DMS79 (cell line): ENCODE data around the gene MTHFR.

Experiments
- DNase-seq: peaks from one replicate; lab custom pipeline; 2025; lab: John Stamatoyannopoulos, UW

Gene MTHFR

GRCh38 chr1:11780380-11781147 lies 25.2 kb downstream of the MTHFR start:
- DNase-seq: no peak

GRCh38 chr1:11779715-11780379 lies 25.9 kb downstream of the MTHFR start:
- DNase-seq: no peak

DNA sequence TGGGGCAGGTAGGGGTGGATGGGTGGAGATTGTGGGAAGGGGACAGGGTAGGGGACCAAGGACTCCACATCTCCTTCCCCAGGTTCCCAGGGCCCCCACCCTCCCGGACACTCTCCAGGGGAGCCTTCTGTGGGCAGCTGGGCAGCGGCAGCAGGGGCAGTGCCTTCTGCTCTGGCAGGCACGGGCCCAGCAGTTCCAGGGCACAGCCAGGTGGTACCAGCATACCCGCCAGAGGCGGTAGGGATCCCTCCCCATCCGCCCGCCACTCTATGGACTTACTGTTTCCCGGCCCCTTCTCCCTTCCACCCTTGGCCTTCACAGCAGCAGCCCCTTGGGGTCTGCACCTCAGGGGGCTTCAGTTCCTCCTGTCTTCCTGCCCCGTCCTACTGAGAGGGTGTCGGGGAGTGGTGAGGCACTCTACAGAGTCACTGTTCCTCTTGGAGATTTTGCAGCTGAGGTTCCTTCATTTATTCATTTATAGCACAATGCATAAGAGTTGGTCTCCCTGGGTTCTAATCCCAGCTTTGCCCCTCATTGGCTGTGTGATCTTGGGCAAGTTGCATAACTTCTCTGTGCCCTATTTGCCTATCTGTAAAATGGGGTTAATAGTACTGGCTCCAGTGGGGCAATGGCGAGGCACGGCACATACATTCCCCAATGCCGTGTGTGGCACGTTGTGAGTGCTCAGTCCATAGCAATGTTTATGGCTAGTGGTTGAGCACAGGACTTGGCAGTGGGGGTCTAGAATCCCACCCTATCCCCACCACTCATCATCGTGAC lies 26.7 kb downstream of the MTHFR start:
- no peak for DNase-seq

- DNase-seq: no peak
These were observed 27.4 kb downstream of the MTHFR start for GRCh38 chr1:11778336-11778735.

DNA sequence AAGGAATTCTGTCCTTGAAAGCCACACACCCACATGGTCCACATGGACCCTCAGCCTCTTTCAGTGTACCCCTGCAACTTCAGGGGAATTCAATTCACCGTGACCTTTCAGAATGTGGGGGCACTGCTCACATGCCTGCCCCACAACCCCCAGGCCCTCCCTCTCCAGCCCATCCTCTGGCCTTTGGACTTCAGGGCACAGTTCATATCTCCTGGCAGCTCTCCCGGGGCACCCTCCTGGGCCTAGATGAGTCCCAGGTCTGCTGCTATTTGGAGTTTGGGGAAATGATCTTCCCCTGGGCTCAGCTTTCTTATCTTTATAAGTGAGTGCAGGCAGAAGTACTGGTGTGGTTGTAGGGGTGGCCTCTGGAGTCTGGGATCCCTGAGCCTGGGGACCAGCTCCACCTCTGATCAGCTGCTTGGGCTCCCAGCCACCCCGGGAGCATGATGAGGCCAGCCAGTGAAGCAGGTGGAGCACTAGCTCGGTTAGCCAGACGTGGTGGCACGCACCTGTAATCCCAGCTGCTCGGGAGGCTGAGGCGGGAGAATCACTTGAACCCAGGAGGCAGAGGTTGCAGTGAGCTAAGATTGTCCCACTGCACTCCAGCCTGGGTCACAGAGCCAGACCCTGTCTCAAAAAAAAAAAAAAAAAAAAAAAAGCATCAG lies 28.0 kb downstream of the MTHFR start:
- DNase-seq: no peak

DNA sequence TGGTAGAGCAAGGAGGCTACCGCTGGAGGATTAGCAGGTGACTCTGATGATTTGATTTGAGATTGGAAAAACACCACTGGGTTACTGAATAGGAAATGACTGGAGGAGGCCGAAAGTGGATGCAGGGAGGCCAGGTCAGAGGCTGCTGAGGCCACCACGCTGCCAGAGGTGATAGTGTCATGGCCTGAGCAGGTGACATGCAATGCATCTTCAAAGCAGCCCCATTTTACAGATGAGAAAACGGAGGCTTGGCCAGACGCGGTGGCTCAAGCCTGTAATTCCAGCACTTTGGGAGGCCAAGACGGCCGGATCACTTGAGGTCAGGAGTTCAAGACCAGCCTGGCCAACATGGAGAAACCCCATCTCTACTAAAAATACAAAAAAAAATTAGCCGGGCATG lies 31.0 kb downstream of the MTHFR start:
- no peak for DNase-seq

GRCh38 chr1:11772458-11772857 lies 33.3 kb downstream of the MTHFR start:
- DNase-seq: no peak

GRCh38 chr1:11771481-11772043 lies 34.2 kb downstream of the MTHFR start:
- DNase-seq: no peak

GRCh38 chr1:11770011-11770410 lies 35.8 kb downstream of the MTHFR start:
- DNase-seq: no peak

GRCh38 chr1:11769274-11769673 lies 36.5 kb downstream of the MTHFR start:
- DNase-seq: no peak

DNA sequence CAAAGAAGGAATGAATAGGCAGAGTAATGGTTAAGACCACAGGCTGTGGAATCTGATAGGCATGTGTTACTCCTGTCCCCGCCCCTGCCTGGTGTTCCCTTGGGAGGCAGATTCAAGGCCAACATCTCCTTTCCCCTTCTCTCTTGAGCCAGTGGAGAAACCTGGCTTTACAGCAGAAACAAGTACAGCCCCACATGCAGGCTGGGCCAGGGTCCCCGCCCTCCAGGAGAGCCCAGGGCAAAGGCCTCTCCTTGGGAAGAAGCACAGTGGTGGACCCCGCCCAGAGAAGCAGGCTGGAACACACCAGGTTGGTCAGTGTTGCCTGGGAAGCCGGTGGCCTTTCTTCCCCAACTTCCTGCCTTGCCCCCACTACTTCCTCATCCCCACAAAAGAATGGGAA lies 36.9 kb downstream of the MTHFR start:
- DNase-seq: no peak

GRCh38 chr1:11767922-11768704 lies 37.7 kb downstream of the MTHFR start:
- DNase-seq: no peak

DNA sequence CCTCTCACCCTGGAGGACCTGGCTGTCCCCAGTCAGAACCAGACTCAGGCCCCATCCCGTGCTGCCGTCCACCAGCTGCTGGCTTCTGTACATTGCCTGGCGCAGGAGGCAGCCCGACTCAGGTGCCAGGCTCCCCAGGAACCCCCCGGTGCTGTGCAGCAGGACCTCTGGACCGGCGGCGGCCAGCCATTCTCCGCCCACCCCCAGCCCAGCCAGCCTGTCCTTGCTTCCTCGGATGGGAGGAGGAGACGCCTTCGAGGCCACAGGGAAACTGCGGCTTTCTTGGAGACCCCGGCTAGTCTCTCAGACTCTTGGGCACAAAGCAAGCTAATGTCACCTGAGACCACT lies 39.4 kb downstream of the MTHFR start:
- no peak for DNase-seq

DNA sequence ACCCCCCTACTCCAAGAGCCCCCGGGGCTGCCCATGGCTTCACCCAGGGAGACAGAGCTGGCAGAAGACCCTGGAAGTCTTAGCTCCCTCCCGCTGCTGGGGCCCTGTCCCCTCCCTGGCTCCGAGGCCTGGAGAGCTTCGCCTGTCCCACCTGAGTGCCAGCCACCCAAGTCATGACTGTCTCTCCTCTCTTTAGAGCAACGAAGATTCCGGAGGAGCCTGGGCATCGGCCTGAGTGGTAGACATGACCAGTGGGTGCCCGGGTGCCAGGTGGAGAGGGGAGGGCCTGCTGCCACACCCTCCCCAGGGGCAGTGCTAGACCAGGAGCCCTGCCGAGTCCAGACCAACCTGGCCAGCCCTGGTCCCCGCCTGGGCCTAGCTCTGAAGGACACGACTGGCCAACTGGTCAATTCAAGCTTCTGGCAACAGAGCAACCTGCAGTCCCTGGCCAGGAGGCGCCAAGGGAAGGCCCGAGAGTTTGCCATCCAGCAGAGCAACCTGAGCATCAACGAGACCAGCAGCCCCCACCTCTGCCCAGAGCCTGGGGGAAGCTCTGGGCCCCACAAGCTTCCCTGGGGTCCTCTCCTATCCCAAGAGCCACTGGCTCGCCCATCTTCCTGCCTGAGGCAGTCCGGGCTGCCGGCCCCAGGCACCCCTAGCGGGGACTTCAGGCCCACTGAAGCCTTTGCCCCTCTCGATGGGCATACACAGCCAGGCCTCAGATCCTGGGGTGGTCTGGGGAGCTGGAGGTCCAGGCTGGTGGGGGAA lies 39.9 kb downstream of the MTHFR start:
- DNase-seq: no peak

GRCh38 chr1:11764519-11764918 lies 41.2 kb downstream of the MTHFR start:
- no peak for DNase-seq

DNA sequence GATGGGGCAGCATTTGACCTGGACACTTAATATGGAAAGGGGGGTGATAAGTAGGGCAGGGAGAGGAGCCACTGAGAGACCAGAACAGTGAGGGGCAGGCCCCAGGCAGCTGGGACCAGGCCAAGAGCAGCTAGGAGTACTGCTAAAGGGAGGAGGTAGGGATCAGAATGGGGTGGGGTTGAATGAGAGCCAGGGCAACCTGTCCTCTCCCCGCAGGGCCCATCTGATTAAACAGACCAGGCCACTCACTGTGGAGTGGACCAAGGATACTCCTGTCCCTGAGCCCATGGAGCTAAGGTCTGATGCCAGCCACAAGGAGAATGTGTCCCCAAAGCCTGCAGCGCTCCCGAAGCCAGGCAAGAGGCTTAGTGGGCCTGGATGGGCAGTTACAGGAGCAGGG lies 41.6 kb downstream of the MTHFR start:
- no peak for DNase-seq

DNA sequence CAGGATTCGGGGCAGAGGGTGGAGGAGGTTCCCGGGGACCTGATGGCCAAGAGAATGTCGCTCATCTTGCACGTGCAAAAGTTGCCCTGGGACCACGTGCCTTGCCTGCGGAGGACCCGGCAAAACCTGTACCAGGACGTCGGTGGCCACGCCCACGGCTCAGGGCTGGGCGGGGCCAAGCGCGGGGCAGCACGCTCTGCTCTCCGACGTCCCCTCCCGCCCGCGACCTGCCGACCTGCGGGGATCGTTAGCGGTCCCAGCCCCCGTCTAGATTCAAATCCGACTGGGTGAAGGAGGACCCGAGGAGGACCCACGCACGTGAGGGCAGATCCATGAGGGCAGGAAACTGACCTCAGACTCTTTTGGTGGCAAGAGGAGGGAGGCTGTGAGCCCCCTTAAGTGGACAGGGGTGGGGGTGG lies 43.8 kb downstream of the MTHFR start, which contains the start of gene C1orf167:
Gene C1orf167 (plus strand): TSS at position 206 of the 419 bp plus-strand sequence. CDS start 2,208 bp downstream, outside the sequence.
- no peak for DNase-seq

- DNase-seq: no peak
These were observed 44.5 kb downstream of the MTHFR start for GRCh38 chr1:11761285-11761684.

- DNase-seq: no peak
These were observed 46.0 kb downstream of the MTHFR start for GRCh38 chr1:11759791-11760190.

- DNase-seq: no peak
These were observed 48.7 kb downstream of the MTHFR start for GRCh38 chr1:11757047-11757446.
